Endothelial cell of umbilical vein (primary cell): ENCODE measurements around the gene TSKU.

Experiments used
- JUN ChIP-seq: IDR thresholded peaks from 2 replicates; pipeline ENCODE4 v1.6.1; 2011; ENCODE audit warnings: borderline replicate concordance, low read depth; ENCODE audit not compliant: insufficient read length, insufficient read depth
- POLR2A ChIP-seq: IDR thresholded peaks from 2 replicates; pipeline ENCODE4 v1.6.1; 2012; ENCODE audit warnings: low read depth, mild to moderate bottlenecking, control low read depth, low read length
- POLR2AphosphoS5 ChIP-seq: IDR thresholded peaks from 2 replicates; pipeline ENCODE4 v1.6.1; 2012; ENCODE audit warnings: low read depth, mild to moderate bottlenecking, control low read depth, low read length, moderate library complexity; ENCODE audit not compliant: insufficient read depth
- TF ChIP-seq, protein P1 (sequence below), 2 donors: IDR thresholded peaks; 1 replicate in 1 of 2; 2 replicates in 1 of 2; pipeline ENCODE4 v1.5.1; 2011; ENCODE audit warnings: low read length in 2 of 2, mild to moderate bottlenecking in 2 of 2, moderate library complexity in 2 of 2, control low read depth in 1 of 2, inconsistent platforms in 1 of 2, low read depth in 1 of 2; ENCODE audit not compliant: insufficient read depth in 1 of 2; ENCODE audit errors: extremely low read depth in 1 of 2
- TF ChIP-seq, protein P2 (sequence below): IDR thresholded peaks from 2 replicates; pipeline ENCODE4 v1.6.1; 2011; ENCODE audit not compliant: insufficient read depth, insufficient read length

DNA sequence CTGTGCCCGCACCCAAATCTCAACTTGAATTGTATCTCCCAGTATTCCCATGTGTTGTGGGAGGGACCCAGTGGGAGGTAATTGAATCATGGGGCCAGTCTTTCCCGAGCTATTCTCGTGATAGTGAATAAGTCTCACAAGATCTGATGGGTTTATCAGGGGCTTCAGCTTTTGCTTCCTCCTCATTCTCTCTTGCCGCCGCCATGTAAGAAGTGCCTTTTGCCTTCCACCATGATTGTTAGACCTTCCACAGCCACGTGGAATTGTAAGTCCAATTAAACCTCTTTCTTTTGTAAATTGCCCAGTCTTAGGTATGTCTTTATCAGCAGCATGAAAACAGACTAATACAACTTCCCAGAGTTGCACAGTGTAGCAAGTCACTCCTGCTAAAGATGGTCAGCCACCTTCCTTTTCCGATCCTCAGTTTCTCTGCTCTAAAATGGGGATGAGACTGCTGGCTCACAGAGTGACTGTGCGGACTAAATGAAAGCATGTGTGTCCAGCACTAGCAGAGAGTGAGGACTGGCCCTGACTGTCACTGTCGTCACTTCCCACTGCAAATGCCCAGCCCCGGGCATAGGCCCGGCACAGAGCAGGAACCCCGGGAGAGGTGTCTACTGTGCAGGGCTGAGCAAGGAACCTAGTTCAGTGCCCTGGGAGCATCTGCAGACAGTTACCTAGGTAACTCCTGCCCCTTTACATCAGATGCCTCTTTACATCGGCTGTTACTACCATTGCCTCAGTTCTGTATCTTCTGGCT, 9.5 kb downstream of the TSKU start:
- TF ChIP-seq, protein P1, sequence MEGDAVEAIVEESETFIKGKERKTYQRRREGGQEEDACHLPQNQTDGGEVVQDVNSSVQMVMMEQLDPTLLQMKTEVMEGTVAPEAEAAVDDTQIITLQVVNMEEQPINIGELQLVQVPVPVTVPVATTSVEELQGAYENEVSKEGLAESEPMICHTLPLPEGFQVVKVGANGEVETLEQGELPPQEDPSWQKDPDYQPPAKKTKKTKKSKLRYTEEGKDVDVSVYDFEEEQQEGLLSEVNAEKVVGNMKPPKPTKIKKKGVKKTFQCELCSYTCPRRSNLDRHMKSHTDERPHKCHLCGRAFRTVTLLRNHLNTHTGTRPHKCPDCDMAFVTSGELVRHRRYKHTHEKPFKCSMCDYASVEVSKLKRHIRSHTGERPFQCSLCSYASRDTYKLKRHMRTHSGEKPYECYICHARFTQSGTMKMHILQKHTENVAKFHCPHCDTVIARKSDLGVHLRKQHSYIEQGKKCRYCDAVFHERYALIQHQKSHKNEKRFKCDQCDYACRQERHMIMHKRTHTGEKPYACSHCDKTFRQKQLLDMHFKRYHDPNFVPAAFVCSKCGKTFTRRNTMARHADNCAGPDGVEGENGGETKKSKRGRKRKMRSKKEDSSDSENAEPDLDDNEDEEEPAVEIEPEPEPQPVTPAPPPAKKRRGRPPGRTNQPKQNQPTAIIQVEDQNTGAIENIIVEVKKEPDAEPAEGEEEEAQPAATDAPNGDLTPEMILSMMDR (IDR thresholded peaks at IDR 0.05; ENCODE audit: extremely low read depth in 1 of 2, insufficient read depth in 1 of 2, low read depth in 1 of 2, low read length in 2 of 2) = no peak
- no peak for TF ChIP-seq POLR2AphosphoS5
- TF ChIP-seq, protein P2, sequence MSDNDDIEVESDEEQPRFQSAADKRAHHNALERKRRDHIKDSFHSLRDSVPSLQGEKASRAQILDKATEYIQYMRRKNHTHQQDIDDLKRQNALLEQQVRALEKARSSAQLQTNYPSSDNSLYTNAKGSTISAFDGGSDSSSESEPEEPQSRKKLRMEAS = no peak
- TF ChIP-seq POLR2A = no peak
- no peak for TF ChIP-seq JUN
